HepG2 (cell line): ENCODE results near the gene SRRT.

ENCODE experiments used
- CBFB ChIP-seq: sonication (generic); formaldehyde crosslinking; IDR thresholded peaks from 2 replicates; pipeline ENCODE4 v1.4.0; 2020; ENCODE audit warnings: missing genetic modification reagents
- FOXK1 ChIP-seq: sonication (generic); formaldehyde crosslinking; IDR thresholded peaks from 2 replicates; pipeline ENCODE4 v1.4.0; 2020; ENCODE audit warnings: low read depth, missing genetic modification reagents, borderline replicate concordance
- HMG20B ChIP-seq: conservative IDR thresholded peaks from 2 replicates; pipeline ENCODE4 v1.6.1; 2016; ENCODE audit warnings: missing genetic modification reagents, missing compliant biosample characterization
- HMGXB4 ChIP-seq, 2 experiments: sonication (generic) in 1 of 2; formaldehyde crosslinking in 1 of 2; IDR thresholded peaks; 2 replicates each; pipeline versions ENCODE4 v1.4.0 to v1.6.1; 2018 to 2020; ENCODE audit warnings: missing genetic modification reagents in 2 of 2, borderline replicate concordance in 1 of 2, low read depth in 1 of 2, mild to moderate bottlenecking in 1 of 2, missing biosample characterization in 1 of 2
- POLR2A ChIP-seq, 2 experiments: IDR thresholded peaks; 2 replicates each; pipeline ENCODE4 v1.6.1; 2011; ENCODE audit warnings: low read depth in 2 of 2, low read length in 2 of 2, mild to moderate bottlenecking in 1 of 2, moderate library complexity in 1 of 2; ENCODE audit not compliant: insufficient read depth in 1 of 2
- ZNF512B ChIP-seq: sonication (generic); formaldehyde crosslinking; IDR thresholded peaks from 2 replicates; pipeline ENCODE4 v1.5.1; 2020; ENCODE audit warnings: missing genetic modification reagents, mild to moderate bottlenecking, borderline replicate concordance
- ZNF569 ChIP-seq: sonication (generic); formaldehyde crosslinking; IDR thresholded peaks from 2 replicates; pipeline ENCODE4 v1.5.0; 2020; ENCODE audit warnings: mild to moderate bottlenecking, missing genetic modification reagents, moderate library complexity, borderline replicate concordance

- no peak for TF ChIP-seq HMGXB4 (CRISPR knock-in tag; IDR thresholded peaks at IDR 0.05; ENCODE audit: borderline replicate concordance in 1 of 2, low read depth in 1 of 2)
- TF ChIP-seq CBFB (CRISPR knock-in tag): no peak
- TF ChIP-seq ZNF512B (CRISPR knock-in tag): no peak
- TF ChIP-seq ZNF569 (CRISPR knock-in tag): no peak
- no peak for TF ChIP-seq FOXK1
- no peak for TF ChIP-seq POLR2A (IDR thresholded peaks at IDR 0.05; ENCODE audit: insufficient read depth in 1 of 2, low read depth in 2 of 2, low read length in 2 of 2)
- TF ChIP-seq HMG20B (CRISPR knock-in tag): no peak
Observed at GRCh38 chr7:100865938-100866728, 8.8 kb upstream of the SRRT start.
